Natural killer cell (primary cell): ENCODE results near the gene RGS16. TPM values are rescaled to one million over a fixed set of nuclear protein-coding genes. Genes with fewer than 3 reads are reported as not detected.

ENCODE experiments used
- ATAC-seq, 3 donors: fragments of 150-1000 bp in 2 of 3; fragments of 200-7000 bp in 1 of 3; cut with Tn5 transposase; 1 replicate in 1 of 3; 2 replicates in 2 of 3; pipeline ENCODE4 v1.10.0; 2021; ENCODE audit warnings: mild to moderate bottlenecking in 2 of 3, moderate library complexity in 2 of 3
- DNase-seq, 2 donors: peaks; one replicate each; pipeline versions ENCODE4 v3.0.0 to v3.0.0-alpha.2; 2013 to 2021; ENCODE audit warnings: mixed read lengths in 1 of 2
- H3K27ac ChIP-seq: one replicate; pipeline ENCODE4 v1.5.1; 2013; ENCODE audit warnings: mild to moderate bottlenecking, low read length
- H3K27me3 ChIP-seq: one replicate; pipeline ENCODE4 v1.6.1; 2013; ENCODE audit warnings: low read length; ENCODE audit not compliant: control insufficient read depth, insufficient read depth
- H3K36me3 ChIP-seq: one replicate; pipeline ENCODE4 v1.6.1; 2013; ENCODE audit warnings: low read length; ENCODE audit not compliant: control insufficient read depth, insufficient read depth
- H3K4me1 ChIP-seq: one replicate; pipeline ENCODE4 v1.6.1; 2013; ENCODE audit warnings: low read length; ENCODE audit not compliant: control insufficient read depth, insufficient read depth
- H3K4me3 ChIP-seq: one replicate; pipeline ENCODE4 v1.5.1; 2013; ENCODE audit warnings: low read length
- H3K9me3 ChIP-seq: one replicate; pipeline ENCODE4 v1.6.1; 2013; ENCODE audit warnings: low read length; ENCODE audit not compliant: control insufficient read depth, insufficient read depth
- H3K27ac Mint-ChIP-seq, 2 donors: one replicate each; pipeline ENCODE4 v1.8.0; 2022; ENCODE audit warnings: mild to moderate bottlenecking in 2 of 2, mixed read lengths in 2 of 2, moderate library complexity in 1 of 2
- H3K27me3 Mint-ChIP-seq, 2 donors: one replicate each; pipeline ENCODE4 v1.8.0; 2022; ENCODE audit warnings: low read depth in 2 of 2, mixed read lengths in 2 of 2
- H3K36me3 Mint-ChIP-seq: one replicate; pipeline ENCODE4 v1.8.0; 2022; ENCODE audit warnings: mixed read lengths
- H3K4me1 Mint-ChIP-seq, 2 donors: one replicate each; pipeline ENCODE4 v1.8.0; 2022; ENCODE audit warnings: mixed read lengths in 2 of 2
- H3K4me3 Mint-ChIP-seq: one replicate; pipeline ENCODE4 v1.8.0; 2022; ENCODE audit warnings: mild to moderate bottlenecking, moderate library complexity, mixed read lengths
- H3K9me3 Mint-ChIP-seq, 2 donors: one replicate each; pipeline ENCODE4 v1.8.0; 2022; ENCODE audit warnings: mixed read lengths in 2 of 2
- CTCF ChIP-seq: fragments of 200-600 bp; IDR thresholded peaks from one replicate; pipeline ENCODE4 v1.8.0; 2022; ENCODE audit warnings: antibody characterized with exemption
- WGBS: methylation state at CpG from one replicate; pipeline ENCODE4 v1.1.7; 2013; ENCODE audit warnings: missing lambda C conversion rate; ENCODE audit not compliant: insufficient coverage; 5-methylcytosine and 5-hydroxymethylcytosine counted together
- intact Hi-C: fragments of 100-400 bp; cut with micrococcal nuclease; formaldehyde crosslinking; loops from one replicate; pipeline ENCODE4 v1.14.2; 2022
- total RNA-seq, 4 donors: library from RNA; stranded (reverse); fragments of 120-200 nt in 1 of 4; gene quantifications; one replicate each; pipeline versions ENCODE4 v1.2.3 to v1.2.4, GENCODE V29; 2013 to 2022

The RGS16 gene
- total RNA-seq, 3 donors from 2014 or later (not counting 1 experiment from before 2014, with no cell fraction given): 1.3 to 9.6 (median 4.2) TPM

GRCh38 chr1:182561456-182561855 is 42.7 kb downstream of the RGS16 start:
- Mint-ChIP-seq H3K27me3 (peaks cover 17 to 20% of the 10 kb centered on the region in 2 donors), H3K4me3 (no peak overlapping the region), H3K27ac (no peak overlapping the region), H3K9me3 (no peaks in the 10 kb centered on the region), H3K4me1 (no peaks in the 10 kb centered on the region), H3K36me3 (no peaks in the 10 kb centered on the region)
- Histone ChIP-seq H3K27me3 (no peaks in the 10 kb centered on the region), H3K9me3 (no peaks in the 10 kb centered on the region), H3K36me3 (no peaks in the 10 kb centered on the region), H3K27ac (no peak overlapping the region), H3K4me1 (no peaks in the 10 kb centered on the region), H3K4me3 (no peak overlapping the region)
- intact Hi-C loops: no loop called here
- ATAC-seq: no peak
- TF ChIP-seq CTCF: no peak
- 96% methylated on average over 3 of the region's 4 CpGs for WGBS
- no peak for DNase-seq

GRCh38 chr1:182560392-182560984 is 43.7 kb downstream of the RGS16 start:
- intact Hi-C loops: no loop called here
- Mint-ChIP-seq H3K4me3 (no peak overlapping the region), H3K4me1 (no peaks in the 10 kb centered on the region)

GRCh38 chr1:182556279-182556678 is 47.9 kb downstream of the RGS16 start:
- H3K27ac ChIP-seq: no peak overlapping the region
- no peak overlapping the region for H3K27ac Mint-ChIP-seq
- peaks cover 2 to 3% of the 10 kb centered on the region in 2 donors for H3K9me3 Mint-ChIP-seq
- H3K4me1 ChIP-seq: no peaks in the 10 kb centered on the region
- intact Hi-C loops: no loop called here
- no peaks in the 10 kb centered on the region for H3K36me3 Mint-ChIP-seq
- no peak overlapping the region for H3K4me3 ChIP-seq
- no peaks in the 10 kb centered on the region for H3K36me3 ChIP-seq
- H3K4me1 Mint-ChIP-seq: no peaks in the 10 kb centered on the region
- H3K4me3 Mint-ChIP-seq: no peak overlapping the region
- ATAC-seq: no peak
- H3K27me3 Mint-ChIP-seq: peaks cover 9% of the 10 kb centered on the region in 2 donors
- no peaks in the 10 kb centered on the region for H3K27me3 ChIP-seq
- no peak for DNase-seq
- peaks cover 6% of the 10 kb centered on the region for H3K9me3 ChIP-seq
- TF ChIP-seq CTCF: no peak

More at GRCh38 chr1:182560392-182560984, 43.7 kb downstream of the RGS16 start:
- H3K36me3 Mint-ChIP-seq: no peaks in the 10 kb centered on the region
- Histone ChIP-seq H3K27ac (no peak overlapping the region), H3K4me3 (no peak overlapping the region), H3K36me3 (no peaks in the 10 kb centered on the region), H3K27me3 (no peaks in the 10 kb centered on the region), H3K9me3 (no peaks in the 10 kb centered on the region), H3K4me1 (no peaks in the 10 kb centered on the region)
- ATAC-seq (no peak), DNase-seq (no peak)
- H3K9me3 Mint-ChIP-seq: no peaks in the 10 kb centered on the region
- WGBS: 77% methylated on average over 6 of the region's 7 CpGs
- no peak for TF ChIP-seq CTCF
- H3K27me3 Mint-ChIP-seq: peaks cover 15 to 20% of the 10 kb centered on the region in 2 donors
- H3K27ac Mint-ChIP-seq: no peak overlapping the region

DNA sequence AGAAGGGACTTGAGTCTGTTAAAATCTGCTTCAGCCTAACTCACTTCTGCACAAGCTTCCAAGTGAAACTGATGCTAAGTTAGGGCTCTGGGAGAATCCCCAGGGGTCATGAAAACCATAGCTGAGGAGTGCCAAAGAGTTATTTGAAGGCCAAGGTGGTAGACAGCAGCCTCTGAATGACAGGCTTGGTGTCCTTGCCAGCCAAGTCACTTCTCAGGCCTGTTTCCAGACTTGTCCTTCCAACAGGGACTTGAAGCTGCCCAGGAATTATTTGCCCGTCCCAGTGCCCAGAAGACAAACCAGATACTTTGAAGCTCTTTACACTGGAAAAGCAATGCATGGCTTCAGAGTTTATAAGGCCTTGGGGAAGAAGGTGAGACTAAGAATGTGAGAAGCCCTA is 48.7 kb downstream of the RGS16 start:
- H3K4me1 Mint-ChIP-seq: no peaks in the 10 kb centered on the region
- no peaks in the 10 kb centered on the region for H3K27me3 ChIP-seq
- H3K27me3 Mint-ChIP-seq: peaks cover 9% of the 10 kb centered on the region in 2 donors
- DNase-seq: no peak
- no peaks in the 10 kb centered on the region for H3K36me3 ChIP-seq
- H3K36me3 Mint-ChIP-seq: no peaks in the 10 kb centered on the region
- WGBS: 95% methylated on average over 1 of the region's 1 CpG
- H3K4me3 Mint-ChIP-seq: no peak overlapping the region
- ATAC-seq: no peak
- peaks cover 6% of the 10 kb centered on the region for H3K9me3 ChIP-seq
- no peak for TF ChIP-seq CTCF
- H3K4me3 ChIP-seq: no peak overlapping the region
- H3K4me1 ChIP-seq: no peaks in the 10 kb centered on the region
- H3K9me3 Mint-ChIP-seq: peaks cover 2 to 3% of the 10 kb centered on the region in 2 donors
- intact Hi-C loops: no loop called here
- H3K27ac ChIP-seq: no peak overlapping the region
- no peak overlapping the region for H3K27ac Mint-ChIP-seq
